HCT116 (cell line): ENCODE results near the gene TP53RK. TPM values are rescaled to one million over a fixed set of nuclear protein-coding genes. Genes with fewer than 3 reads are reported as not detected.

Source experiments
- ATAC-seq: fragments of 200-7000 bp; cut with Tn5 transposase; 2 replicates; pipeline ENCODE4 v1.9.1; 2020; ENCODE audit warnings: mild to moderate bottlenecking, moderate library complexity
- BruUV-seq: library from RNA; stranded (reverse); fragments of 400-500 nt; replicated peaks from 2 replicates; lab custom pipeline; 2021; lab: Mats Ljungman, UMichigan
- CTCF ChIA-PET: fragments of 300-600 bp; sonication (Branson Sonifier 250); formaldehyde crosslinking; loops from one replicate; lab custom pipeline; 2021; ENCODE audit warnings: antibody characterized with exemption; lab: Charles Lee
- POLR2A ChIA-PET: fragments of 300-600, 350-600 bp; sonication (Branson Sonifier 250); formaldehyde crosslinking; loops from one replicate; lab custom pipeline; 2021; ENCODE audit warnings: antibody characterized with exemption; lab: Charles Lee
- RAD21 ChIA-PET, 2 experiments: fragments of 300-600 bp; sonication (Branson Sonifier 250); formaldehyde crosslinking; loops; one replicate each; lab custom pipeline; 2023; ENCODE audit warnings: low total read pairs in 2 of 2; ENCODE audit not compliant: uncharacterized antibody in 2 of 2, unreplicated experiment in 2 of 2, low non-redundant PET in 1 of 2; lab: Charles Lee
- DNase-seq: peaks from one replicate; pipeline ENCODE4 v3.0.0-alpha.2; 2010; ENCODE audit warnings: low read depth, low spot score
- H2AFZ ChIP-seq: fragments of 200-600 bp; shearing (Covaris generic), sonication (generic); 2 replicates; pipeline ENCODE4 v1.6.1; 2017; ENCODE audit warnings: low read depth, mixed run types, mixed read lengths, antibody characterized with exemption, low read length; ENCODE audit not compliant: poor library complexity, severe bottlenecking
- H3K27ac ChIP-seq: 2 replicates; pipeline ENCODE4 v1.5.1; 2012; ENCODE audit warnings: low read depth, low read length
- H3K27me3 ChIP-seq: fragments of 200-600 bp; sonication (generic); 2 replicates; pipeline ENCODE4 v1.6.1; 2016; ENCODE audit warnings: mixed run types, low read length, mixed read lengths; ENCODE audit not compliant: insufficient read depth
- H3K36me3 ChIP-seq, 2 experiments: fragments of 200-500 bp in 1 of 2; fragments of 200-600 bp in 1 of 2; sonication (Bioruptor generic) in 1 of 2; sonication (generic) in 1 of 2; 2 replicates each; pipeline versions ENCODE4 v1.5.1 to v1.6.1; 2014 to 2016; ENCODE audit warnings: low read length in 2 of 2, inconsistent platforms in 1 of 2, mixed read lengths in 1 of 2, mixed run types in 1 of 2; ENCODE audit not compliant: insufficient read depth in 2 of 2, control insufficient read depth in 1 of 2
- H3K4me1 ChIP-seq, 2 experiments: fragments of 200-600 bp in 1 of 2; sonication (generic) in 1 of 2; 2 replicates each; pipeline versions ENCODE4 v1.5.1 to v1.6.1; 2012 to 2017; ENCODE audit warnings: low read length in 2 of 2, inconsistent platforms in 1 of 2, mild to moderate bottlenecking in 1 of 2, mixed read lengths in 1 of 2, mixed run types in 1 of 2, moderate library complexity in 1 of 2; ENCODE audit not compliant: insufficient read depth in 2 of 2, control insufficient read depth in 1 of 2
- H3K4me2 ChIP-seq: fragments of 200-600 bp; sonication (generic); 2 replicates; pipeline ENCODE4 v1.6.1; 2017; ENCODE audit warnings: mixed run types, low read length, mixed read lengths
- H3K4me3 ChIP-seq, 2 experiments: fragments of 200-600 bp in 1 of 2; sonication (generic) in 1 of 2; replicated peaks in 1 of 2; 2 replicates each; pipeline ENCODE4 v1.5.1; 2011 to 2016; ENCODE audit warnings: low read length in 2 of 2, control low read depth in 1 of 2, low read depth in 1 of 2, mild to moderate bottlenecking in 1 of 2, mixed read lengths in 1 of 2, mixed run types in 1 of 2
- H3K79me2 ChIP-seq: fragments of 200-600 bp; sonication (generic); 2 replicates; pipeline ENCODE4 v1.6.1; 2017; ENCODE audit warnings: mild to moderate bottlenecking, mixed run types, low read length, moderate library complexity, mixed read lengths; ENCODE audit not compliant: insufficient read depth
- H3K9ac ChIP-seq: fragments of 200-600 bp; sonication (generic); 2 replicates; pipeline ENCODE4 v1.6.1; 2016; ENCODE audit warnings: low read length, mixed read lengths
- H3K9me2 ChIP-seq: fragments of 200-600 bp; sonication (generic), shearing (Covaris generic); 2 replicates; pipeline ENCODE4 v1.6.1; 2017; ENCODE audit warnings: mixed run types, mild to moderate bottlenecking, moderate library complexity; ENCODE audit not compliant: insufficient read depth
- H3K9me3 ChIP-seq, 2 experiments: fragments of 200-500 bp in 1 of 2; fragments of 200-600 bp in 1 of 2; sonication (Bioruptor generic) in 1 of 2; sonication (generic) in 1 of 2; 2 replicates each; pipeline ENCODE4 v1.6.1; 2014 to 2017; ENCODE audit warnings: low read length in 2 of 2, mixed read lengths in 2 of 2, inconsistent platforms in 1 of 2, low read depth in 1 of 2, mild to moderate bottlenecking in 1 of 2, mixed run types in 1 of 2, moderate library complexity in 1 of 2; ENCODE audit not compliant: control insufficient read depth in 1 of 2, insufficient read depth in 1 of 2
- H4K20me1 ChIP-seq: fragments of 200-600 bp; sonication (generic), shearing (Covaris generic); 2 replicates; pipeline ENCODE4 v1.6.1; 2017; ENCODE audit warnings: mixed run types, mild to moderate bottlenecking, moderate library complexity; ENCODE audit not compliant: insufficient read depth
- CBX3 ChIP-seq: IDR thresholded peaks from 2 replicates; pipeline ENCODE4 v1.6.1; 2012; ENCODE audit warnings: low read depth
- CEBPB ChIP-seq: IDR thresholded peaks from 2 replicates; pipeline ENCODE4 v1.6.1; 2012; ENCODE audit warnings: low read depth
- CTCF ChIP-seq, 3 experiments: fragments of 200-600 bp in 1 of 3; sonication (generic) in 1 of 3; IDR thresholded peaks in 2 of 3; conservative IDR thresholded peaks in 1 of 3; 2 replicates each; pipeline ENCODE4 v1.5.1; 2012 to 2017; ENCODE audit warnings: low read depth in 2 of 3, low read length in 2 of 3, antibody characterized with exemption in 1 of 3, borderline replicate concordance in 1 of 3, control low read depth in 1 of 3, mild to moderate bottlenecking in 1 of 3, mixed read lengths in 1 of 3, mixed run types in 1 of 3, moderate library complexity in 1 of 3; ENCODE audit not compliant: insufficient read depth in 1 of 3
- EGR1 ChIP-seq: IDR thresholded peaks from 2 replicates; pipeline ENCODE4 v1.6.1; 2012; ENCODE audit warnings: low read depth
- ELF1 ChIP-seq: IDR thresholded peaks from 2 replicates; pipeline ENCODE4 v1.6.1; 2012; ENCODE audit warnings: low read depth, borderline replicate concordance
- EZH2 ChIP-seq: fragments of 200-600 bp; sonication (generic); IDR thresholded peaks from 2 replicates; pipeline ENCODE4 v1.6.1; 2017; ENCODE audit warnings: antibody characterized with exemption, mixed run types
- EZH2phosphoT487 ChIP-seq: fragments of 200-600 bp; IDR thresholded peaks from 2 replicates; pipeline ENCODE4 v1.6.1; 2018; ENCODE audit warnings: antibody characterized with exemption, borderline replicate concordance
- MAX ChIP-seq: IDR thresholded peaks from 2 replicates; pipeline ENCODE4 v1.6.1; 2012
- POLR2AphosphoS5 ChIP-seq: IDR thresholded peaks from 2 replicates; pipeline ENCODE4 v1.6.1; 2011; ENCODE audit warnings: mild to moderate bottlenecking, low read depth, low read length, moderate library complexity
- RAD21 ChIP-seq: IDR thresholded peaks from 2 replicates; pipeline ENCODE4 v1.6.1; 2012; ENCODE audit warnings: low read depth, mild to moderate bottlenecking
- REST ChIP-seq: IDR thresholded peaks from 2 replicates; pipeline ENCODE4 v1.6.1; 2012; ENCODE audit warnings: low read depth
- SIN3A ChIP-seq: IDR thresholded peaks from 2 replicates; pipeline ENCODE4 v1.6.1; 2012; ENCODE audit warnings: low read depth
- SP1 ChIP-seq: IDR thresholded peaks from 2 replicates; pipeline ENCODE4 v1.6.1; 2012; ENCODE audit warnings: low read depth
- SRF ChIP-seq: IDR thresholded peaks from 2 replicates; pipeline ENCODE4 v1.6.1; 2012; ENCODE audit warnings: low read depth
- YY1 ChIP-seq: IDR thresholded peaks from 2 replicates; pipeline ENCODE4 v1.6.1; 2011; ENCODE audit warnings: low read length, low read depth, moderate library complexity, mild to moderate bottlenecking; ENCODE audit not compliant: insufficient replicate concordance; ENCODE audit errors: extremely low read depth
- ZBTB33 ChIP-seq: IDR thresholded peaks from 2 replicates; pipeline ENCODE4 v1.6.1; 2011; ENCODE audit warnings: mild to moderate bottlenecking, low read length, moderate library complexity; ENCODE audit not compliant: insufficient replicate concordance; ENCODE audit errors: extremely low read depth
- ZFX ChIP-seq: fragments of 450-650 bp; IDR thresholded peaks from 2 replicates; pipeline ENCODE4 v1.6.1; 2017
- ZNF274 ChIP-seq: fragments of 200-500 bp; sonication (Bioruptor generic); IDR thresholded peaks from 2 replicates; pipeline ENCODE4 v1.6.1; 2014; ENCODE audit warnings: mild to moderate bottlenecking, low read depth, low read length, inconsistent platforms
- intact Hi-C: fragments of 100-400 bp; cut with micrococcal nuclease; formaldehyde crosslinking; loops from 2 replicates; pipeline ENCODE4 v1.10.0; 2022
- total RNA-seq: library from RNA; stranded (reverse); gene quantifications from one replicate; pipeline ENCODE4 v1.2.1, GENCODE V29; 2021; ENCODE audit not compliant: unreplicated experiment

The TP53RK gene
- total RNA-seq, 1 experiment from 2014 or later, result 9.2 TPM

GRCh38 chr20:46735436-46735835 lies 46.2 kb upstream of the TP53RK start:
- RAD21 ChIA-PET, result no interaction called here
- no peak for ATAC-seq

More at GRCh38 chr20:46735436-46735835, 46.2 kb upstream of the TP53RK start:
- Histone ChIP-seq H3K4me1 (peaks cover 13 to 19% of the 10 kb centered on the region in 2 experiments), H3K27me3 (no peaks in the 10 kb centered on the region), H3K4me3 (no peak overlapping the region), H3K9ac (no peak overlapping the region), H3K36me3 (no peaks in the 10 kb centered on the region), H3K4me2 (no peak overlapping the region)
- POLR2A ChIA-PET, result no interaction called here
- intact Hi-C loops, result no loop called here
- no peak for DNase-seq
- TF ChIP-seq ELF1 (no peak), EZH2 (no peak), REST (no peak), EZH2phosphoT487 (no peak), CEBPB (no peak), EGR1 (no peak), CTCF (IDR thresholded peaks at IDR 0.05 in 2 of 3, conservative IDR thresholded peaks at IDR 0.05 in 1 of 3; ENCODE audit: borderline replicate concordance in 1 of 3, insufficient read depth in 1 of 3, low read depth in 2 of 3, low read length in 2 of 3) (no peak), ZNF274 (no peak), CBX3 (no peak), ZFX (no peak), YY1 (no peak), SRF (no peak), POLR2AphosphoS5 (no peak), ZBTB33 (no peak), SIN3A (no peak), RAD21 (no peak), SP1 (no peak), MAX (no peak)
- TF ChIP-seq, all 23 proteins: peak for 0
- Histone ChIP-seq H2AFZ (no peak overlapping the region), H3K9me3 (no peaks in the 10 kb centered on the region), H3K9me2 (no peaks in the 10 kb centered on the region), H3K27ac (no peak overlapping the region), H3K79me2 (no peaks in the 10 kb centered on the region), H4K20me1 (no peaks in the 10 kb centered on the region)
- CTCF ChIA-PET, result no interaction called here
- BruUV-seq, result no TSS peak
